GM21360 (cell line): ENCODE data around the gene ZNF414.

ENCODE experiments used
- ATAC-seq: cut with Tn5 transposase; IDR thresholded peaks from one replicate; pipeline ENCODE4 v1.9.1; 2021; ENCODE audit warnings: mild to moderate bottlenecking, moderate library complexity; ENCODE audit not compliant: unreplicated experiment

ZNF414 gene

GRCh38 chr19:8468761-8469373 is 45.1 kb downstream of the ZNF414 start:
- ATAC-seq: no peak

GRCh38 chr19:8468124-8468523 is 45.8 kb downstream of the ZNF414 start:
- ATAC-seq: no peak

- ATAC-seq: no peak
Measured at GRCh38 chr19:8466018-8466417, 47.9 kb downstream of the ZNF414 start.

- ATAC-seq: no peak
Measured at GRCh38 chr19:8463365-8463764, 50.6 kb downstream of the ZNF414 start.

- ATAC-seq: no peak
Measured at GRCh38 chr19:8462571-8462970, 51.4 kb downstream of the ZNF414 start.

DNA sequence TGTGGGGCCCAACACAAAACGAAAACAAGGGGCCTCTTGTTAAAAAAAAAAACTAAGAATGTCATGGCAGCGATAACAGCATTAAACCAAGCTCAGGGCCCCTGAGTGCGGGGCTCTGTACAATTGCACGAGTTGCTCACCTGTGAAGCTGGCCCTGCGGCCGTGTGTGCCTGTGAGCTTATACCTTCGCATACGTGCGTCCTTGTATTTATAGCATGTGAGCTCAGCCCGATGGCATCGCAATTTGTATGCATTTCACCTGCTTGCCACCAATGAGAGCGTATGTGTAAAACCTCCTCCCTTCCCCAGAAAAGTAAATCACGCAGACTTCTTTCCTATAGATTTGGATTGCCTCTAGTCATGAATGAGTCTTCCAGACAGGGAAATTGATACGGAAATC is 52.1 kb downstream of the ZNF414 start:
- ATAC-seq: no peak

DNA sequence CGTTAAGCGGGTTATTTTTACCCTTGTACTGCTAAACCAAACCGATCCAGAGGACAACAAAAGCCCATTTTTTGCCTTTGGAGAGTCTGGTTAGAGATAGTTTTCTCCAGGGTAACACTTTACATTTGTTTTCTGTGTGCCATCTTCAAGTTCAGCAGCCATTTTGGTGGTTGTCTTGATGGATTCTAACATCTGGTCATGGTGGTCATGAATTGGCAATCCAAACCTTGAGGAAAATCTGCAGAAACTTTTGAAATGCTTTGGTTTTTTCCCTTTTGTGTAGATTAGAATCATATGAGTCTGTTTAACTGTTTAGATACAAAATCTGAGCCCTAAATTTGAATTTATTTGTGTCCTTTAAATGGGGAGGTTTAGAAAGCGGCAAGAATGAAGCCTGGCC is 52.6 kb downstream of the ZNF414 start:
- no peak for ATAC-seq

GRCh38 chr19:8460516-8461298 is 53.3 kb downstream of the ZNF414 start:
- no peak for ATAC-seq
